Gastroesophageal sphincter (tissue), 3 donors: ENCODE measurements around the gene SDK2.

Experiments
- EP300 ChIP-seq: sonication (generic); formaldehyde crosslinking; IDR thresholded peaks from one replicate; pipeline ENCODE4 v1.6.1; 2017; ENCODE audit warnings: antibody characterized with exemption, mild to moderate bottlenecking
- POLR2A ChIP-seq, 2 donors: fragments of 450-650 bp; IDR thresholded peaks; one replicate each; pipeline ENCODE4 v1.6.1; 2017; ENCODE audit warnings: antibody characterized with exemption in 2 of 2, mild to moderate bottlenecking in 2 of 2, moderate library complexity in 1 of 2
- POLR2AphosphoS5 ChIP-seq: sonication (generic); formaldehyde crosslinking; IDR thresholded peaks from one replicate; pipeline ENCODE4 v1.6.1; 2017; ENCODE audit warnings: antibody characterized with exemption
- TF ChIP-seq, protein P1 (sequence below), 4 experiments: fragments of 200-600 bp in 2 of 4; fragments of 450-650 bp in 2 of 4; sonication (generic) in 1 of 4; IDR thresholded peaks; one replicate each; pipeline ENCODE4 v1.5.1; 2017 to 2019; ENCODE audit warnings: antibody characterized with exemption in 4 of 4, mild to moderate bottlenecking in 2 of 4, moderate library complexity in 2 of 4

DNA sequence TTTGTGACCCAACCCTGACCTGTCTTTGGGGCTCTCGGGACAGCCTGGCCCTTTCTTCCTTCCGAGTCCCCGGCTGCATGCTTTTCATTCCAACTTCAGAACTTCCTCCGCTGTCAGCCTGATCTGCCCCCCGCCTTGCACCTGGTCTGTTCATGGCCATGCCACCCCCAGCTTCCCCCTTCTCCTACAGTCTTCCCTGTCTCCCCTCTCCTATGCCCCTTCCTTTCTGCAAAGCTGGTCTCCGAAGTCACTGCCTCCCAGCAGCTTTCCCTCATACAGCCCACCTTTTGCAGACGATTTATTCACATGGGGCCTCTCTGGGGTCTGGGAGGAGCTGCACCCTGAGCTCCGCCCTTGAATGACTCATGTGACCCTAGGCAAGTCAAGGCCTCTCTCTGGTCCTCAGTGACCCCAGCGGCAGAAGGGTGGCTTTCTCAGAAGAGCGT, 47.1 kb upstream of the SDK2 start:
- TF ChIP-seq, protein P1, sequence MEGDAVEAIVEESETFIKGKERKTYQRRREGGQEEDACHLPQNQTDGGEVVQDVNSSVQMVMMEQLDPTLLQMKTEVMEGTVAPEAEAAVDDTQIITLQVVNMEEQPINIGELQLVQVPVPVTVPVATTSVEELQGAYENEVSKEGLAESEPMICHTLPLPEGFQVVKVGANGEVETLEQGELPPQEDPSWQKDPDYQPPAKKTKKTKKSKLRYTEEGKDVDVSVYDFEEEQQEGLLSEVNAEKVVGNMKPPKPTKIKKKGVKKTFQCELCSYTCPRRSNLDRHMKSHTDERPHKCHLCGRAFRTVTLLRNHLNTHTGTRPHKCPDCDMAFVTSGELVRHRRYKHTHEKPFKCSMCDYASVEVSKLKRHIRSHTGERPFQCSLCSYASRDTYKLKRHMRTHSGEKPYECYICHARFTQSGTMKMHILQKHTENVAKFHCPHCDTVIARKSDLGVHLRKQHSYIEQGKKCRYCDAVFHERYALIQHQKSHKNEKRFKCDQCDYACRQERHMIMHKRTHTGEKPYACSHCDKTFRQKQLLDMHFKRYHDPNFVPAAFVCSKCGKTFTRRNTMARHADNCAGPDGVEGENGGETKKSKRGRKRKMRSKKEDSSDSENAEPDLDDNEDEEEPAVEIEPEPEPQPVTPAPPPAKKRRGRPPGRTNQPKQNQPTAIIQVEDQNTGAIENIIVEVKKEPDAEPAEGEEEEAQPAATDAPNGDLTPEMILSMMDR (IDR thresholded peaks at IDR 0.05) = no peak
- TF ChIP-seq POLR2AphosphoS5 = no peak
- TF ChIP-seq EP300 = no peak
- TF ChIP-seq POLR2A (IDR thresholded peaks at IDR 0.05) = no peak
